PC-3 (cell line): ENCODE results near the gene CORIN.

ENCODE experiments used
- EZH2phosphoT487 ChIP-seq: fragments of 300-600 bp; sonication (generic); IDR thresholded peaks from 2 replicates; pipeline ENCODE4 v1.6.1; 2018; ENCODE audit warnings: mild to moderate bottlenecking, antibody characterized with exemption, low read length, borderline replicate concordance
- TF ChIP-seq, protein P1 (sequence below): fragments of 300-600 bp; sonication (generic); conservative IDR thresholded peaks from 2 replicates; pipeline ENCODE4 v1.5.1; 2017; ENCODE audit warnings: antibody characterized with exemption, low read depth, mild to moderate bottlenecking, low read length

- TF ChIP-seq, protein P1, sequence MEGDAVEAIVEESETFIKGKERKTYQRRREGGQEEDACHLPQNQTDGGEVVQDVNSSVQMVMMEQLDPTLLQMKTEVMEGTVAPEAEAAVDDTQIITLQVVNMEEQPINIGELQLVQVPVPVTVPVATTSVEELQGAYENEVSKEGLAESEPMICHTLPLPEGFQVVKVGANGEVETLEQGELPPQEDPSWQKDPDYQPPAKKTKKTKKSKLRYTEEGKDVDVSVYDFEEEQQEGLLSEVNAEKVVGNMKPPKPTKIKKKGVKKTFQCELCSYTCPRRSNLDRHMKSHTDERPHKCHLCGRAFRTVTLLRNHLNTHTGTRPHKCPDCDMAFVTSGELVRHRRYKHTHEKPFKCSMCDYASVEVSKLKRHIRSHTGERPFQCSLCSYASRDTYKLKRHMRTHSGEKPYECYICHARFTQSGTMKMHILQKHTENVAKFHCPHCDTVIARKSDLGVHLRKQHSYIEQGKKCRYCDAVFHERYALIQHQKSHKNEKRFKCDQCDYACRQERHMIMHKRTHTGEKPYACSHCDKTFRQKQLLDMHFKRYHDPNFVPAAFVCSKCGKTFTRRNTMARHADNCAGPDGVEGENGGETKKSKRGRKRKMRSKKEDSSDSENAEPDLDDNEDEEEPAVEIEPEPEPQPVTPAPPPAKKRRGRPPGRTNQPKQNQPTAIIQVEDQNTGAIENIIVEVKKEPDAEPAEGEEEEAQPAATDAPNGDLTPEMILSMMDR, result no peak
- no peak for TF ChIP-seq EZH2phosphoT487
Observed at GRCh38 chr4:47746122-47746521, 91.7 kb downstream of the CORIN start.
